ENCODE measurements around the gene CTNNA1.

CTNNA1 gene

GRCh38 chr5:138870611-138871010, 117.4 kb downstream of the CTNNA1 start:
- no peak for DNase-seq

DNA sequence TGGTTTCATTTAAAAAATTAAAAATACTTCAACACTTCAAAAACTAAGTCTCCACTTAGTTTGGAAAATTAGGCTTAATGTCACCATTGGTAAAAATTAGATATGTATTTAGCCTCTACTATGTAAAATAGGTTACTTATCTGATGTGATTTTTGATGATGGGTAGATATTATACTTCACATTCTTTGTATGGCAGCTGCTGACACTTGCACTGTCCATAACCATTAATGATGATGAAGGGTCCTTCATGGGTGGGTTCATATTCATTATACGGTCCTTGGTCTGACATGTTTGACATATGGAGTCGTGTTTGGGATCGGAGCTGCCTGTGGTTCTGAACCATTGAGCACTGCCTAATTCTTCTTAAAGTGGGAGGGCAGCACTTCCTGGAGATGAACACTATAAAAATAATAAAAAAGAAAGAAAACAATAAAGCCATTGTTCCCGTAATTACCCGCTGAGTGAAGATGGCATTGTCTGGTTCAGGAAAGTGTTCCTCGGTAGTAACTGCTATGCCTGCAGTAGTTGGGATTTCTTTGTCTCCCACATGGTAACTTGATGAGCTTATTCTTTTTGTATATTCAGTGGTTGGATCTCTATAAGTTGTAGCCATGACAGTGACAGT, 119.7 kb downstream of the CTNNA1 start:
- no peak for DNase-seq

GRCh38 chr5:138873466-138874221, 120.4 kb downstream of the CTNNA1 start:
- DNase-seq = no peak

DNA sequence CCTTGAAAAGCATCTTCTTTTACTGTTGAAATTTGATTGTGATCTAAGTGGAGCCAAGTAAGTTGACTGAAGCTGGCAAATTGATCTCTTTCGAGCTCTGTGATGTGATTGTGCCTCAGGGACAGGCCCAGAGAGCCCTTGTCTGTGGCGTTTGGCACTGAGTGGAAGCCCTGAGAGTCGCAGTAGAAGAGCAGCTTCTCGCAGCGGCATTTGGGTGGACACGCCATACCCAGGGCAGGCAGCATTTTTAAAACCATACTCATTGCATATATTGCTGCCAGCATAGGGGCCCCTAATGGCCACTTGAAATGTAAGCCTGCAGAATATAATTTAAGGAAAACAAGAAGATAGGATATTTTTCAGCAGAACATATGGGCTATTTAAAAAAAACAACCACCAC, 121.0 kb downstream of the CTNNA1 start:
- DNase-seq = no peak

- peak; percentile 4 for DNase-seq
Observed at GRCh38 chr5:138874771-138875551, 121.7 kb downstream of the CTNNA1 start, which contains the start of gene LRRTM2. Gene LRRTM2, minus strand, starts transcription at chr5:138875335. Its CDS starts 424 bp downstream, at chr5:138874911.

DNA sequence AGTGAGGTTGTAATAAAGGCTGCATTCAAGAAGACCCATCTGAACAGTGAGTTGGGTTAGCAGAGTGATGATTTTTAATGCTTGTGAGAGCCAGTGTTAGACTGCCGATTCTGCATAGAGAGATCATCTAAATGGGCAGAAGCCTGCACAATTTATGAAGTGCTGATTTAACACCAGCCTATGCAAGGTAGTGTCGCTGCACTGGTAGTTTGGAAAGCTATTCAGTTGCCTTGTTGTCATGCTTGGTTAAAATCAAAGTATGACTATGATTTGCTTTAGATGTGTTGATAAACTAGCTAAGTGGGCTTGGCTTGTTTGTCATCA, 122.3 kb downstream of the CTNNA1 start:
- DNase-seq = no peak

- DNase-seq = no peak
Observed at GRCh38 chr5:138875946-138876345, 122.7 kb downstream of the CTNNA1 start.

GRCh38 chr5:138876811-138877210, 123.6 kb downstream of the CTNNA1 start:
- no peak for DNase-seq

DNA sequence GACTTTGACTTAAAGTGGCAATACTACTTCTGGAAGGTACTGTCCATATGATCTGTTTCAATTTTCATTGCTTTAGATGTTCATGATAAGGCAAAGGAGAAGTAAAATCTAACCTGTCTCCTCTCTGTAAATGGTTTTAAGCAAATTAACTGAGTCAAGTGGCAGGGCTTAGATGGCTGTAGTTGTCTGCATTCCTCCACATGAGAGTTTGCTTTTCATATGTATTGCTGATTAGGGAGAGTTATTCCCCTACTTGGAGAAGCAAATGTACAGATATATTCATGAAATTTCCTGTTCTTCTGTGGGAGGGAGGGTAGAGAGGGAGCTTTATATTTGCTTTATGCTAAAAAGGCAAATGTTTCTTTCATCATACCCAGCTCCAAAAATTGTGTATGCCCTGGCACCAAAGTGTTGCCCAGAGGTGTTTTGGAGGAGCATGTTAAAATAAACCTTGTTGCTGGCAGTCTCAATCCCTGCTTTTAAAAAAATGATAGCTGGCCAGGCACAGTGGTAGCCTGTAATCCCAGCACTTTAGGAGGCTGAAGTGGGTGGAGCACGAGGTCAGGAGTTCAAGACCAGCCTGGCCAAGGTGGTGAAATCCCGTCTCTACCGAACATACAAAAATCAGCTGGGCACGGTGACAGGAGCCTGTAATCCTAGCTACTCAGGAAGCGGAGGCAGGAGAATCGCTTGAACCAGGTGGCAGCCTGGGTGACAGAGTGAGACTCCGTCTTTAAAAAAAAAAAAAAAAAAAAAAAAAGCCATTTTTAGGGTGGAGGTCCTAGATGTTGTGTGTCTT, 125.4 kb downstream of the CTNNA1 start:
- no peak for DNase-seq

DNA sequence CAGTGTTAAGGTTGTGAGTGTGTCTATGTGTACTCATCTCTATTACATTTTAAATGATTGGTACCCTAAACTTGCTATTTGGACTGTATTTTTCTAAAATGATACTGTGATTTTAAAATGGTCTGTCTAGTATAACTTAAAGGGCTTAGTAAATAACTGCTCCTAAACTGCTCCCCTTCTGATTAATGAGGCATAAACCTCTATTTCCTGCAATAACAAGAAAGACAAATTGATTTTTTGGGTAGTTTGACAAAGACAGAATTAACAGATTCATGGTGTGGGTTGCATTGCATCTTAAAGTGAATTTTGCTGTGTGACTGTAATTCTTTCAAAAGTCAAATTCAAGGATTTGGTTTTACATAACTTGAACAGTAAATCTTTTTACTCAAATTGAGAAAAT, 130.0 kb downstream of the CTNNA1 start:
- no peak for DNase-seq

- DNase-seq = no peak
Observed at GRCh38 chr5:138884094-138884493, 130.9 kb downstream of the CTNNA1 start.

DNA sequence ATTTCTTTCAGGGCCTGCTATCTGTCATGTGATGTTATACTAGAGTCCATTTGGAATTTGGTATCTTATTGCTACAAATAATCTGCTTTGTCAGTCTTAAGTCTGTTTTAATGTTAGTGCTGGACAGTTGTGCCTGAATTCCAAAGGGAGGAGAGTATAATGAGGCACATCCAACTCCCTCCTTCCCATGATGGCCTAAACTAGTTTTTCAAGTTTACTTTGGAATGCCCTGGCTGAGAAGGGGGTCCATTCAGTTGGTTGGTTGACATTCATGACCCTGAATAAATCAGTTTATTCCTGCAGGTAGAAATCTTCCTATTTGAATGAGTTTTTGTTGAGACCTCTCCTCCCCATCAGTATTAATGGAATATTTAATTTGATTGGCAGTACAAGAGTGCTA, 131.3 kb downstream of the CTNNA1 start:
- no peak for DNase-seq

DNA sequence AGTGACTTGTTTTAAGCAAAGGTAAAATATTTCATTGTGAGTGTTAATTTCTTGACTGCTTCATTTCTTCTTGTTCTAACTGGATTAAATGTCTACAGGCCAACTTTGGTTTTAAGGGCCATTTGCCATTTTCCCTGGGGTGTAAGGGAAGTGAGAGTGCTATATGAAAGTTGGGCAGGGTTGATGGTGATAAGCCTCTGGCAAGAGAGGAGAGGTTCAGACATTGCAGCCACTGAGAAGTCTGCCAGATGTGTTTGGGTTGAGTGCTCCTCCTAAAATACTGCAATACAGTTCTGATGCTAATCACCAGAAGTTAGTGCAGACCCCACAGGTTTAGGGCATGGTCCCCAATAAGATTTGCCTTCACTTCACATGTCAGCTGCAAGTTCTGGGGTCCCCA, 136.8 kb downstream of the CTNNA1 start:
- DNase-seq = no peak

GRCh38 chr5:138890644-138891043, 137.4 kb downstream of the CTNNA1 start:
- DNase-seq = no peak

DNA sequence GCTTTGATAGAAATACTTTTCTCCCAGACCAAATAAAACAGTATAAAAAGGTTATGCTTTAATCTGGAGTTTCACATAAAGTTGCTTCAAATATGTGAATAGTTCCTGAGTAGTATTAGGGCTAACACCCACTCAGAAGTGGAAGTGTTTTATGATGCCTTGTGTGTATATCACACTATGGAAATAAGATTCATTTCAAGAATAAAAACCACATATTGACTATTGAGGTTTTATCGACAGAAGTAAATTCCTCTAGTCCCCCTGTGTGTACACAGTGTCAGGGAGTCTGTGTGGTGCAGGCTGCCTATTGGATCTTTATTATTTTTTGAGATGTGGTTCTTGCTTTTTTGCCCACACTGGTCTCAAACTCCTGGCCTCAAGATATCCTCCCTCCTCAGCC, 142.7 kb downstream of the CTNNA1 start:
- DNase-seq = no peak

DNA sequence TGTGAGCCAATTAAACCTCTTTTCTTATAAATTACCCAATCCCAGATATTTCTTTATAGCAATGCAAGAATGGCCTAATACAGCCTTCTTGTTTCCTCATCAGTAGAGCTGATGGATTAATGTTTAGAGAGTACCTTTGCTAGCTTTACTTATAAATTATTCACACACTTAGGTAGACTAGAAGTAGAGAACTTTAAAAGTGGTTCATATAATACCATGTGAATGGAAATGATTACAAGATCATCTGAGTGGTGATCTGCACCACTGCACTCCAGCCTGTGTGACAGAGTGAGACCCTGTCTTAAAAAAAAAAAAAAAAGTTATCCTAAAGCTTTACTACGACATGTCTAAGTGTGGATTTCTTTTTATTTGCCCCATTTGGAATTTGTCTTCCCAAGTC, 145.1 kb downstream of the CTNNA1 start:
- no peak for DNase-seq

GRCh38 chr5:138898742-138899141, 145.5 kb downstream of the CTNNA1 start:
- DNase-seq = no peak

GRCh38 chr5:138900281-138900965, 147.2 kb downstream of the CTNNA1 start:
- peak; percentile 12 for DNase-seq

GRCh38 chr5:138901716-138902115, 148.5 kb downstream of the CTNNA1 start:
- DNase-seq = no peak

- no peak for DNase-seq
Observed at GRCh38 chr5:138903130-138903775, 150.0 kb downstream of the CTNNA1 start.

- no peak for DNase-seq
Observed at GRCh38 chr5:138905541-138905940, 152.3 kb downstream of the CTNNA1 start.

- no peak for DNase-seq
Observed at GRCh38 chr5:138909734-138910133, 156.5 kb downstream of the CTNNA1 start.
